Epithelial cell of proximal tubule (primary cell): ENCODE measurements around the gene INO80E. TPM values are rescaled to one million over a fixed set of nuclear protein-coding genes. Genes with fewer than 3 reads are reported as not detected.
"Not testable (repeated sequence)": the region's sequence is repeated elsewhere in the genome, so short reads cannot be mapped to it uniquely, and the experiment has no call there.

Source experiments
- DNase-seq: peaks from one replicate; pipeline ENCODE4 v3.0.0-alpha.2; 2011; ENCODE audit warnings: low read depth
- H3K4me3 ChIP-seq: 2 replicates; pipeline ENCODE4 v1.5.1; 2011; ENCODE audit warnings: low read depth, mild to moderate bottlenecking, low read length
- CTCF ChIP-seq: conservative IDR thresholded peaks from 2 replicates; pipeline ENCODE4 v1.5.1; 2012; ENCODE audit warnings: low read depth, mild to moderate bottlenecking, low read length
- total RNA-seq: library from RNA; depleted of rRNA; stranded (reverse); fragments of >200 nt; gene quantifications from 2 replicates; pipeline ENCODE4 v1.2.3, GENCODE V29; 2015

The INO80E gene
- total RNA-seq, 1 donor from 2014 or later = 86.9 TPM

- TF ChIP-seq CTCF = no peak
- H3K4me3 ChIP-seq = no peak overlapping the region
- DNase-seq = no peak
Observed at GRCh38 chr16:30011714-30012504, 15.9 kb downstream of the INO80E start.

- DNase-seq, H3K4me3 ChIP-seq: not testable (repeated sequence)
Observed at GRCh38 chr16:30012598-30012997, 16.6 kb downstream of the INO80E start.

GRCh38 chr16:30015450-30015849 is 19.4 kb downstream of the INO80E start:
- DNase-seq, H3K4me3 ChIP-seq: not testable (repeated sequence)

GRCh38 chr16:30016555-30017276 is 20.7 kb downstream of the INO80E start:
- H3K4me3 ChIP-seq = no peak overlapping the region
- no peak for TF ChIP-seq CTCF
- DNase-seq = no peak

GRCh38 chr16:30017277-30017656 is 21.2 kb downstream of the INO80E start:
- TF ChIP-seq CTCF = no peak
- no peak for DNase-seq
- H3K4me3 ChIP-seq = no peak overlapping the region

- H3K4me3 ChIP-seq, DNase-seq: not testable (repeated sequence)
Observed at GRCh38 chr16:30017937-30018336, 21.9 kb downstream of the INO80E start.

- H3K4me3 ChIP-seq = no peak overlapping the region
- no peak for DNase-seq
- no peak for TF ChIP-seq CTCF
Observed at GRCh38 chr16:30018731-30019158, 22.7 kb downstream of the INO80E start.

GRCh38 chr16:30022887-30023286 is 26.8 kb downstream of the INO80E start, which contains the start of gene C16orf92:
Gene C16orf92, plus strand, starts transcription at chr16:30023198. Its CDS starts 143 bp downstream, at chr16:30023341.
- no peak for DNase-seq
- no peak for TF ChIP-seq CTCF
- no peak within 1 kb of the TSS for H3K4me3 ChIP-seq
